ENCODE data around the gene C6orf141.

C6orf141 gene

GRCh38 chr6:49550492-49551077 is at the start of gene C6orf141:
TSS of gene C6orf141 (plus strand) at chr6:49550668. CDS start at chr6:49550793, 125 bp downstream.
- DNase-seq (ENCODE audit: low read depth in 3 of 3): peak in 1 of 3 experiments; percentile 35

- DNase-seq (ENCODE audit: low read depth in 3 of 3): no peak
Measured at GRCh38 chr6:49504666-49505065, 45.8 kb upstream of the C6orf141 start.

- no peak for DNase-seq (ENCODE audit: low read depth in 3 of 3)
Measured at GRCh38 chr6:49506569-49507111, 43.8 kb upstream of the C6orf141 start.

GRCh38 chr6:49509342-49509741 is 41.1 kb upstream of the C6orf141 start:
- DNase-seq (ENCODE audit: low read depth in 3 of 3): no peak

GRCh38 chr6:49513153-49513989 is 37.1 kb upstream of the C6orf141 start:
- no peak for DNase-seq (ENCODE audit: low read depth in 3 of 3)

- DNase-seq (ENCODE audit: low read depth in 3 of 3): no peak
Measured at GRCh38 chr6:49514571-49515484, 35.6 kb upstream of the C6orf141 start.

- no peak for DNase-seq (ENCODE audit: low read depth in 3 of 3)
Measured at GRCh38 chr6:49515485-49516146, 34.9 kb upstream of the C6orf141 start.

- no peak for DNase-seq (ENCODE audit: low read depth in 3 of 3)
Measured at GRCh38 chr6:49516147-49516505, 34.3 kb upstream of the C6orf141 start.

- DNase-seq (ENCODE audit: low read depth in 3 of 3): no peak
Measured at GRCh38 chr6:49517919-49518318, 32.5 kb upstream of the C6orf141 start.

- no peak for DNase-seq (ENCODE audit: low read depth in 3 of 3)
Measured at GRCh38 chr6:49519660-49520059, 30.8 kb upstream of the C6orf141 start.

GRCh38 chr6:49522710-49523593 is 27.5 kb upstream of the C6orf141 start:
- DNase-seq (ENCODE audit: low read depth in 3 of 3): no peak

GRCh38 chr6:49523901-49524300 is 26.6 kb upstream of the C6orf141 start:
- DNase-seq (ENCODE audit: low read depth in 3 of 3): no peak

GRCh38 chr6:49524541-49524940 is 25.9 kb upstream of the C6orf141 start:
- no peak for DNase-seq (ENCODE audit: low read depth in 3 of 3)

- no peak for DNase-seq (ENCODE audit: low read depth in 3 of 3)
Measured at GRCh38 chr6:49526598-49526997, 23.9 kb upstream of the C6orf141 start.

GRCh38 chr6:49527320-49527719 is 23.1 kb upstream of the C6orf141 start:
- DNase-seq (ENCODE audit: low read depth in 3 of 3): no peak

- no peak for DNase-seq (ENCODE audit: low read depth in 3 of 3)
Measured at GRCh38 chr6:49528571-49528970, 21.9 kb upstream of the C6orf141 start.

- DNase-seq (ENCODE audit: low read depth in 3 of 3): no peak
Measured at GRCh38 chr6:49530141-49530776, 20.2 kb upstream of the C6orf141 start.

GRCh38 chr6:49531774-49532569 is 18.5 kb upstream of the C6orf141 start:
- DNase-seq (ENCODE audit: low read depth in 3 of 3): no peak

GRCh38 chr6:49535795-49536194 is 14.7 kb upstream of the C6orf141 start:
- DNase-seq (ENCODE audit: low read depth in 3 of 3): no peak

Measured in stimulated activated CD4-positive, alpha-beta T cell treated with anti-CD3 and anti-CD28 coated beads, TNF-alpha, amount 100 ng/mL, for 24 hours (primary cell).